ENCODE results near the gene SDHA.
"Not testable (repeated sequence)": the region's sequence is repeated elsewhere in the genome, so short reads cannot be mapped to it uniquely, and the experiment has no call there.

The SDHA gene

GRCh38 chr5:257148-257547 lies 39.0 kb downstream of the SDHA start:
- TF ChIP-seq CTCF (IDR thresholded peaks at IDR 0.05; ENCODE audit: control insufficient read depth, insufficient read depth, low read depth, low read length, missing control alignments), result no peak
- no peak for DNase-seq (ENCODE audit: low read depth)
- no peak overlapping the region for H3K4me3 ChIP-seq (ENCODE audit: control insufficient read depth, low read depth, low read length)

DNA sequence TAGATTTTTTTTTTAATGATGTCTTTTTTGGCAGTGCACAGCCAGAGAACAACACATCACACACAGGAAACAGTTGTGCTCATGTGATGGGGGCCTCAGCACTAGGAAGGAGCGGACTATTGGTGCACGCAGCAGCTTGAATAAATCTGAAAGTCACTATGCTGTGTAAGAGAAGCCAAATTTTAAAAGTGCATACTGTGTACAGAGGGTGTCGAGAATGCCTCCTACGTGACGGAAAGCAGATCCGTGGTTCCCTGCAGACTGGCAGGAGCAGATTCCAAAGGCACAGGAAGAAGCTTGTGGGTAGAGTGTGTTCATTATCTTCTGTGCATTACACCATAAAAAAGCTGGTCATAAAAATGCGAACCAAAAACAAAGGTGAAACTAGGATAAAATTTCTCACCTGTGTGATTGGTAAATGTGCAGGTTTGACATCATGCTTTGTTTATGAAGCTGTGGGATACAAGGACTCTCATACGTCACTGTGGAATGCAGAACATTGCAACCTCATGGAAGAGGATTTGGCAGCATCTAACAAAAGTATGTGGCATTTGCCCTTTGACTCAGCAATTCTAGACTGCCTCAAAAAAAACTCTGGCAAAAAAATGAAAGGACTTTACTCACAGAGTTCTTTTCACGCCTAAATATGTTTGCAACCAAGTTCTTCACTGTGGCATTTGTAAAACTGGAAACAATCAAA lies 45.3 kb downstream of the SDHA start:
- H3K4me3 ChIP-seq (ENCODE audit: control insufficient read depth, low read depth, low read length), result not testable (repeated sequence)
- peak; percentile 89 for DNase-seq (ENCODE audit: low read depth)

DNA sequence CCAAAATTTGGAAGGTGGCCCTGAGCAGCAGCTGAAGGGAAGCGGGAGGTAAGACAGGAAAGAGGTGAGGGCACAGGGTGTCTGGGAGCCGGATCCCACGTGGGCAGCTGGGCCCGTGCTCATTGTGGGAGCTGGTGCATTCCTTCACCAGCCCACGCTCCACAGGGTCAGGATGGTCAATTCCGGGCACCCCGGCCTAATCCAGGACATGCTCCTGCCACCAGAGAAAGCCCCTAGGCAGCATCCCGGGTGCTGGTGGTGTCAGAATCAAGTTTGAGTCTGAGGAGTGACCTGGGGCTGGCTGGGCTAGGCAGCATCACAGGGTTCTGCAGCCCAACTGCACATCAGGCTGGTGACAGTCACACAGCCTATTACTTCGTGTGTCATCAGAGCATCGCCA lies 46.2 kb downstream of the SDHA start:
- TF ChIP-seq CTCF (IDR thresholded peaks at IDR 0.05; ENCODE audit: control insufficient read depth, insufficient read depth, low read depth, low read length, missing control alignments), result no peak
- DNase-seq (ENCODE audit: low read depth), result no peak
- H3K4me3 ChIP-seq (ENCODE audit: control insufficient read depth, low read depth, low read length), result no peak overlapping the region

- peak; percentile 14 for DNase-seq (ENCODE audit: low read depth)
- not testable (repeated sequence) for H3K4me3 ChIP-seq (ENCODE audit: control insufficient read depth, low read depth, low read length)
Observed at GRCh38 chr5:266311-267026, 48.3 kb downstream of the SDHA start.

- DNase-seq (ENCODE audit: low read depth), result no peak
- no peak overlapping the region for H3K4me3 ChIP-seq (ENCODE audit: control insufficient read depth, low read depth, low read length)
- no peak for TF ChIP-seq CTCF (IDR thresholded peaks at IDR 0.05; ENCODE audit: control insufficient read depth, insufficient read depth, low read depth, low read length, missing control alignments)
Observed at GRCh38 chr5:267716-268115, 49.6 kb downstream of the SDHA start.

GRCh38 chr5:270340-270739 lies 52.2 kb downstream of the SDHA start:
- H3K4me3 ChIP-seq (ENCODE audit: control insufficient read depth, low read depth, low read length), result no peak overlapping the region
- TF ChIP-seq CTCF (IDR thresholded peaks at IDR 0.05; ENCODE audit: control insufficient read depth, insufficient read depth, low read depth, low read length, missing control alignments), result no peak
- DNase-seq (ENCODE audit: low read depth), result no peak

GRCh38 chr5:271828-272167 lies 53.7 kb downstream of the SDHA start:
- peak overlapping the region; percentile 57 for H3K4me3 ChIP-seq (ENCODE audit: control insufficient read depth, low read depth, low read length)
- DNase-seq (ENCODE audit: low read depth), result not testable (repeated sequence)

GRCh38 chr5:273091-273490 lies 55.0 kb downstream of the SDHA start:
- H3K4me3 ChIP-seq (ENCODE audit: control insufficient read depth, low read depth, low read length); DNase-seq (ENCODE audit: low read depth): not testable (repeated sequence)

GRCh38 chr5:273491-273890 lies 55.4 kb downstream of the SDHA start:
- DNase-seq (ENCODE audit: low read depth); H3K4me3 ChIP-seq (ENCODE audit: control insufficient read depth, low read depth, low read length): not testable (repeated sequence)

DNA sequence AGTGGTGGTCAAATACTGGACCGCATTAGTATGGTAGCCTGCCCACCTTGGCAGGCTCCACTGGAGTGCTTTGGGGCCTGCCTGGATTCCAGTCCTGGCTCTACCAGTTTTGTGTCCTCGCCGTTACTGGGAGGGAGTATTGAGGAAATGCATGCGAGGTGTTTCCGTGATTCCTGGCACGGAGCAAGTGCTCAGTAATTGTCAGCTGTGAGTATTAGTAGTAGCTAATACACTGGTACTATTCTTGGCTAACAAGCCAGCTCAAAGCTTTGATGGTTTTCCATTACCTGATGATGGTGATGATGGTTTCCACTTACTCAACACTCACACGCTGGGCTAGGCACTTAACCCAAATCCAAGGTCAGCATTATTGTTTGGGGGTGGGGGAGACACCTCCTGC lies 56.2 kb downstream of the SDHA start:
- H3K4me3 ChIP-seq (ENCODE audit: control insufficient read depth, low read depth, low read length); DNase-seq (ENCODE audit: low read depth): not testable (repeated sequence)

Measured in AG09309 (cell line).